T-helper 1 cell treated with Interleukin-12 subunit alpha and Interleukin-12 subunit beta and Interleukin-4 antibody, amounts not matched to agents 30 ng/mL and 1 ng/mL, for 36 hours (primary cell): ENCODE measurements around the gene JPT2. TPM values are rescaled to one million over a fixed set of nuclear protein-coding genes. Genes with fewer than 3 reads are reported as not detected.
"Not testable (repeated sequence)": the region's sequence is repeated elsewhere in the genome, so short reads cannot be mapped to it uniquely, and the experiment has no call there.

ENCODE experiments used
- intact Hi-C: fragments of 100-400 bp; cut with micrococcal nuclease; formaldehyde crosslinking; loops from one replicate; pipeline ENCODE4 v1.15.1; 2024
- total RNA-seq: library from RNA; stranded (reverse); gene quantifications from 2 replicates; pipeline ENCODE4 v1.2.3, GENCODE V29; 2022

The JPT2 gene
- total RNA-seq, 1 donor from 2014 or later, result 66.8 TPM

DNA sequence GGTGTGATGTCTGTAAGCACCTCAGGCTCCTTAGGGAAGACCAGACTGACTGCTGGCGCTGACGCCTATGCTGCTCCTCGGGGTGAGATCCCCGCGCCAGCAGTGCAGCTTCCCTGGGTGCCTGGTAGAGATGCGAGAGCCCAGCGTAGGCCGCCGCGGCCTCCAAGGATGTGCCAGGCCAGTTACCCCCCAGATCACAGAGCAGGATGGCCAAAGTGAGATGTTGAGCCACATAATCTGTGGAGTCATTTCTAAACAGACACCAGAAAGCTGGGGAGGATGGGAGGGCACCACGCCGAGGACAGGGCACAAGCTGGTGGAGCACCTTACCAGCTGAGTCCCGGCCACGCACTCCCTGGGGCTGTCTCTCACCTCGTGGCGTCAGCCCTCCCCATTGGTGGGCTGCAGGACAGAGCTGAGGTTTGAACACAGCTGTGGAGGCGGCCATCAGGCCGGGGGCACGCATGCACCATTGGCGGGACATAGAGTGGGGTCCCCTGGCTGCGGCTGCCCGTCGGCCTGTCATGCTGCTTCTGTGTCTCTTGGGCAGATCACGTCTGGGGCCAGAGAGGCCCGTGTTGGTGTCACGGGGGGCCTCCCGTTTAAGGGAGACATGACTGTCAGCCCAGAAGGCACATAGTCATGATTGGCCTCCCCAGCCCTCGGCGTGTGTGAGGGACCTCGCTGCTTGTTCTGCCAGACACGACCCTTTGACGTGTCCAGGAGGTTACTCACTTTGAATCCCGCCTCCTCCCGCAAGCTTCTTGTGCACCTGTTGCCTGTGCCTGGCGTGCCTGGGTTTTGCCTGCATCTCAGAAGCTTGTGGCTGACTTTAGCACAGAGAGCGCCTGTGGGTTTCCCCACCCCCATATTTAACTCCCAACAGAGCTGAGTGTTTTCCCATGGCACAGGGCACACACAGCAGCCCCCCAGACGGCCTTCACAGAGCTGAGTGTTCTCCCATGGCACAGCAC, 49.9 kb downstream of the JPT2 start:
- intact Hi-C loops, result no loop called here

DNA sequence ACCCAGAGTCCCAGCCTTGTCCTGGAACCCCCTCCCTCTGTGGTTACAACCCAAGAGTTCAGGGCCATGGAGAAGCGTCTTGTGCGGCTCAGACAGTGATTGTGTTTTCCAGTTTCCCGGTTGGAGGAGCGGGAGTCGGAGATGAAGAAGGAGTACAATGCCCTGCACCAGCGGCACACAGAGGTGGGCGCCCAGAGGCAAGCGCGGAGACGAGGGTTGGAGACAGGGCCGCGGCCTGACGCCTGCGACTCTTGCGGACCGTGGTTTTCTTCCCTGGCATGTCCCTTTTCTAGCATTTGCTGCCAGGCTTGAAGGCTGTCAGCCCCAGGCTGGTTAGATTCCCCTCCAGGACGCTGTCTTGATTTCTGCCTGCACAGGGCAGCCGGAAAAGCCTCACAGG, 50.9 kb downstream of the JPT2 start:
- intact Hi-C loops, result no loop called here

DNA sequence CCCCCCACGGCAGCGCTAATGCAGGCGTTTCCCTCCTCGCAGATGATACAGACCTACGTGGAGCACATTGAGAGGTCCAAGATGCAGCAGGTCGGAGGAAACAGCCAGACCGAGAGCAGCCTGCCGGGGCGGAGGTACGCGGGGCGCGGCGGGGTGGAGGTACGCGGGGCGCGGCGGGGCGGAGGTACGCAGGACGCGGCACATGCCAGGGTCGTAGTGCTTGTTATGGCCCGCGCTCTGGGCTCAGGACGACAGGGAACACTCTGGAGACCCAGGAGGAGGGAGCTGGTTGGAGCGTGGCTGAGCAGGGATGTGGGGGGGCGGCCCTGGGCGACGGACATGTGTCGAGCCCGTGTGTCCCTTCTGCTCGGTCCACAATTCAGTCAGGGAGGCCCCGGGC, 51.4 kb downstream of the JPT2 start:
- intact Hi-C loops, result no loop called here

DNA sequence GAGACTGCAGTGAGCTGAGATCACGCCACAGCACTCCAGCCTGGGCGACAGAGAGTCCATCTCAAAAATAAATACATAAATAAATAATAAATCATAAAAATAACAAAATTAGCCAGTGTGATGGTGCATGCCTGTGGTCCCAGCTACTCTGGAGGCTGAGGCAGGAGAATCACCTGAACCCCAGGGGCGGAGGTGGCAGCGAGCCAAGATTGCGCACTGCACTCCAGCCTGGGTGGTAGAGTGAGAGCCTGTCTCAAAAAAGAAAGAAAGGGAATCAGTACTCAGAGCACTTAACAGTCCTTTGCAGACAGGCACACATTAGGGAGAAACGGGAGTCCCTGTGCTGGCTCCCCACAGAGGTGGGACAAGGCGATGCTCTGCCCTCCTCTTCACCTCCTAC, 53.0 kb downstream of the JPT2 start:
- intact Hi-C loops, result no loop called here

DNA sequence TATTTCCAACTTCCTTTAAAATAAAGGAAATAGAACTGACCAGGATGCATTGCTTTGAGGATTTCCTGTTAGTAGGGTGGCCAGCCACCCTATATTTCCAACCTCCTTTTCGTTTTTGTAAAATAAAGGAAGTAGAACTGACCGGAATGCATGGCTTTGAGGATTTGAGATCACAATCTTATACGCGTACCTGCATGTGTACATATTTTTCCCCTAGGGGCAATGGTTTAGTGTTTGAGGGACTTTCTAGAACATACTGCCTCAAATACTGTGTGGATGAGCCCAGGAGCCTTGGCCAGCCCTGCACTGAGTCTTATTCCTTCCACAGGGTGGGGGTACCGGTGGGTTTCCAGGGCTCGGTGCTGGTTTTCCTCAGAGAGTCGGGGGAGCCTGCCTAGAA, 53.5 kb downstream of the JPT2 start:
- intact Hi-C loops, result no loop called here

DNA sequence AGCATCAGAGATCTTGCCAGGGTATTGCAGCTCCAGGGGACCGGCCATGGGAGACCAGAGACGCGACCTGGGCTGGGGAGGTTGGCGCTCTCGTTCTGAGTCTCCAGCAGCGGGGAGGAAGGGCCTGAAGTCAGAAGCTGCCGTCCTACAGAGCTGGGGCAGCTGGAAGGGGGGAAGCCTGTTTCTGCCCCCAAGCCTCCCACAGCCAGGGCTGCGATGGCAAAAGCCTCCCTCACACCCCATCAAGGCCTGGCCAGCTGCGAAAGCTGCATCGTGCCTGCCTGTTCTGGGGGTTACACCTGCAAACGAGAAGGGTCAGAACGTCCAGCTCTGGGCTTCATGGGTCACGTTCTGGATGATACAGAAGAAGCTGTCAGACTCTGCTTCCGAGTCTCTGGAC, 54.0 kb downstream of the JPT2 start:
- intact Hi-C loops, result no loop called here

DNA sequence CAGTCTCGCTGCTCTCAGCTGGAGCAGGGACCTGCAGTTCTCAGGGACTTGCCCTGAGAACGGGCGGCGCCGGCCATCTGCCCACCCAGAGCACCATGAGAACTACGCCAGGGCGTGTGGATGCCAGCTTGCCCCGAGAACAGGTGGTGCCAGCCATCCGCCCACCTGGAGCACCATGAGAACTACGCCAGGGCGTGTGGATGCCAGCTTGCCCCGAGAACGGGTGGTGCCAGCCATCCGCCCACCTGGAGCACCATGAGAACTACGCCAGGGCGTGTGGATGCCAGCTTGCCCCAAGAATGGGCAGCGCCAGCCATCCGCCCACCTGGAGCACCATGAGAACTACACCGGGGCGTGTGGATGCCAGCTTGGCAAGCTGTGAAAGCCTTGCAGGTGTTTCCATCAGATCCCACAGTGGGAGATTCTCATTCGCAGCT, 54.5 kb downstream of the JPT2 start:
- intact Hi-C loops, result not testable (repeated sequence)

DNA sequence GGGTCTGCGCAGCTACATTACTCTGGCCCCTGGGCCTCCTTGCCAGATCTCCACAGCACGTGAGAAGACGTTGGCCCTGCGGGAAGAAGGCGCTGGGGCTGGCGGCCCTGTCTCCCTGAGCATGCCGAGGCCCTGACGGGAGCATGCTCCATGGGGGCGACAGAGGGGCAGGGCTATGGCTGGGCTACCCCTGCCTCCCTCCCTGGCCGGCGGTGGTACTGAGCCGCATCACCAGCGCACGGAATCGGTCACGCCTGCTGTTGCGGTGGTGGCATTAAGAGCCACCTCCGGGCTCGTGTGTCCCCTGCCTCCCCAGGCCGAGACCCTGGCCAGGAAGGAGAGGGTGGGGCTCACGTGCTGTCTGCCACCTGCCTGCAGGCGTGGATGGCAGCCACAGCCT, 56.0 kb downstream of the JPT2 start:
- intact Hi-C loops, result no loop called here

DNA sequence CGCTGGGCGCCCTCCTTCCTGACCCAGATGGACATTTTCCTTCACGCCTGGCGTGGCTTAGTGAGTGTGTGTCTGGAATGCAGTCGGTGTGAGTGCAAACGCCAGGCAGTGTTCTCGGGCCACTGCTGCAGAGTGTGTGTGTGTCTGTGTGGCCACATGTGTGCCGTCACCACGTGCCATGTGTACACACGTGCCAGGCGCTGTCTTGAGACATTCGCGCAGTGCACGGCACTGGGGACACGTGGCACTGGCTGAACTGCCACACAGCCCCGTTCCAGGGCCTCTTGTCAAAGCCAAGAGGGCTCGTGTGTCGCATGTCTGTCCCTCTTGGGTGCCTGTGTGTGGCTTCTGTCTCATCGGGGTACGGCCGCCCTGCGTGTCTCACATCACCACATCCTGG, 56.7 kb downstream of the JPT2 start:
- intact Hi-C loops, result no loop called here

DNA sequence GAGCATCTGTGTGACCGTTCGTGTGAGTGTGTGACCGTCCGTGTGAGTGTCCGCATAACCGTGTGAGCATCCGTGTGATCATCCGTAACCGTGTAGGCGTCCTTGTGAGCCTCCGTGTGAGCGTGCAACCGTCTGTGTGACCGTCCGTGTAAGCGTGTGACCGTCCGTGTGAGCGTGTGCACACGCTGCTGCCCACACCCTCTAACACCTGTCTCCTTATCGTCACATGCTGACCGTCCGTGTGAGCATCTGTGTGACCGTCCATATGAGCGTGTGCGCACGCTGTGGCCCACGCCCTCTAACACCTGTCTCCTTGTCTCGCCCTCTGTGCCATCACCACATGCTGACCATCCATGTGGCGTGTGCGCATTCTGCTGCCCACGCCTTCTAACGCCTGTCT, 62.2 kb downstream of the JPT2 start:
- intact Hi-C loops, result no loop called here

DNA sequence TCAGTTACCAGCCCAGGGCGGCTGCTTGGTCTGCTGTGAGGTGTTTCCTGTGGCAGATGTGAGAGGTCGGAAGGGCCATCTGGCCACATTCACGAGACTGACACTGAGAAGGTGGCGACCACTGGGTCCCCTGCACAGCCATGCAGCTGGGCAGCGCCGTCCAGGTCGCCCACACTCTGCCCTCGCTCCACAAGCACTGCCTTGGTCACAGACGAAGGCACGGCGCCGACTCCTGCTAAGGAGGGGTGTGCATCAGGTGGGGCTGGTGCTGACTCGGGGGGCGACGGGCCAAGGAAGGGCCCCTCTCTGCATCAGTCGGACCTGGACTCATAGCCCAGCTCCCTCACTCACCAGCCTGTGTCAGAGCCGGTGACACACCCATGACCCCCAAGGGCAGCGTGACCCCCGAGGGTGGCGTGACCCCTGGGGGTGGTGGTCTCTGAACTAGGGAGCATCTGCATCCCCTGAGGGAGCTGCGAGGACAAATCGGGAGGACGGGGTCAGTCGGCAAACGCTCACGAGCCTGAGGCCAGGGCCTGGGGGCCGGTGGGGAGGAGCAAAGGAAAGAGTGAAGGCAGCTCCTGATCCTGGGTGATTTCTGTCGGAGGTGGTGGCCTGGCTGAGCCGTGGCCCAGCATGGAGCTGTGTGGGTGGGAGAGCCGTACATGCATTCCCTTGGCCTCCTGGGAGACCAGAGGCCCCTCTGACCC, 62.9 kb downstream of the JPT2 start:
- intact Hi-C loops, result no loop called here

DNA sequence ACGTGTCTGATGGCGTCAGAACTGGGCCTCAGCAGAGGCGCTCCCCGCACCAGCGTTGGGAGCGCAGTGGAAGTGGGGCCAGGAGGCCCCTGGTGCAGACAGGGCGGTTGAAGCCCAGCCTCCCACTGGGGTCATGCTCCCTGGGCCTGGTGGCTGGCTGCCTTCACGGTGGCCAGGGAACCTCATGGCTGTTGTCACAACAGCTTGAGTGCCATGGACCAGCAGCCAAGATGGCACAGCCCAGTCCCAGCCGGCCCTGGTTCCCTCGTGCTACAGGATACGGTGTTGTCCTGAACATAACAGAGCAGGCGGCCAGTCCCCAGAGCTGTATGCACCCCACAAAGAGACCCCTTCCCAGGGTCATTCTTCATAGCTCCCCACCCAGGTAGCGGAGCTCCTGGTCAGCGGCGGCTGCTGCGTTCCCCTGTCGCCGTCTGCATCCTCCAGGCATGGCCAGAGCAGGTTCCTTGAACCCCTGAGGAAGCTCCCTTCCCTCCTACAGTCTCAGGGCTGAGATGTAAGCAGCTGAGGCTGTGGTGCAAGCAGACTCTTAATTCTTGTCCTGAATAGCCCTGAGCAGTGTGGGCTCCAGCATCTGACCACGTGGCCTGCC, 63.6 kb downstream of the JPT2 start:
- intact Hi-C loops, result no loop called here

DNA sequence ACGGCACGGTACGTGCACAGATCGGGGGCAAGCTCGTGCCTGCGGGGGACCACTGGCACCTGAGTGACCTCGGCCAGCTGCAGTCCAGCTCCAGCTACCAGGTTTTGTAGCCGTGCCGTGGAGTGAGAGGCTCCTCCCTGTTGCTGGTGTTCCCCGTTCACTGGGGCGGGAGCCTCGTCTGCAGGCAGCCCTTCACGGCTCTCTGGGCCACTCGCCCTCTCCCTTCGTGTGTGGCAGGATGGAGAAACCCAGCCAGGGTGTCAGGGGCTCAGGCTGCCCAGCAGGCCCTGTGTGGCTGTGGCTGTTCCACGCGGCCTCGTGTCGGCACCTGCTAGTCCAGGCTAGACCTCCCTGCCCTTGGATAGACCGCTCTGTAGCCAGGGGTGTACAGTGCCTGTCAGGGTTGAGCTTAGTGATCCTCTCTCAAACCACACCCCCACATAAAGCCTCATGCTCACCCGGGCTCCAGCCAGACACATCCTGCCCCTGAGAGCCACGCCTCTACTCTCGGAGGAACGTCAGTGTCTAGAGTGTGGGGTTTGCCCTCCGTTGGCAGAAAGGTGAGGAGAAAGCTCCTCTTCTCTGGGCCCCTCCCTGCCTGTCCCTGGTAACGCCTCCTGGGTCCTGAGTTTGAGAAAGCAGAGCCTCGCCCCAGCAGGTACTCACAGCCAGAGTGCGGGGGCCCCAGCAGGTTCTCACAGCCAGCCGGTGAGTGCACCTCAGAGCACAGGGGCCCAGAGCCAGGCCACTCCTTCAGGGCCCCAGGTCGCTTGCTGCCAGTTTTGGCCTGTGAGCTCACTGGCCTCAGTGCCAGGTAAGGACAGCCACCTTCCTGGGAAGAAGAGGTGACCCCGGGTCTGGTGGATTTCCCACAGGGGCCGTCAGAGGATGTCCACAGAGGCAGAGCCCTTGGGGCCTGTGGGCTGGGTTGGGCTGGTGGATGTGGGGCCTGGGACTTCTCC, 65.6 kb downstream of the JPT2 start:
- intact Hi-C loops, result no loop called here

DNA sequence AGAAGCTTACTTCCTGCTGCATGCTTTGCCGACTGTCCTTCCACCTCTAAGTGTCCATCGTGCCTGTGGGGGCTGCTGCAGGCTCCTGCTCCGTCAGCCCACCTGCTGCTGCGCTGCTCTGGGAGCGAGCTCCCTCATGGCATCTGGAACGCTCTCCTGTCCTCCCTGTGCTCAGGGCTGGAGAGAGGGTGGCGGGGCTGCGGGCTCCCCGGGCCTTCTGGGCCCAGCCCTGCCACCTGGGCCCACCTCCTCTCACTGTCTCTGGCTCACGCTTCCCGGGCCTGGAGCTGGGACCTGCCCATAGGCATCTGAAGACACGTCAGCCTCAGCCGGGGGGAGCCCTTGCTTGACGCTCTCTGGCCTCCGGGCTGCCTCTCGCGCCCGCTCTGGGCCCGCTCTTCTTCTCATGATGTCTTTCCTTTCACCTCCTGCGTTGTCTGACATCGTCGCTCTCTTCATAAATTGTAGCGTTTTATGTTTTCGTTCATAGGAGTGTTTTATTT, 66.3 kb downstream of the JPT2 start:
- intact Hi-C loops, result no loop called here

DNA sequence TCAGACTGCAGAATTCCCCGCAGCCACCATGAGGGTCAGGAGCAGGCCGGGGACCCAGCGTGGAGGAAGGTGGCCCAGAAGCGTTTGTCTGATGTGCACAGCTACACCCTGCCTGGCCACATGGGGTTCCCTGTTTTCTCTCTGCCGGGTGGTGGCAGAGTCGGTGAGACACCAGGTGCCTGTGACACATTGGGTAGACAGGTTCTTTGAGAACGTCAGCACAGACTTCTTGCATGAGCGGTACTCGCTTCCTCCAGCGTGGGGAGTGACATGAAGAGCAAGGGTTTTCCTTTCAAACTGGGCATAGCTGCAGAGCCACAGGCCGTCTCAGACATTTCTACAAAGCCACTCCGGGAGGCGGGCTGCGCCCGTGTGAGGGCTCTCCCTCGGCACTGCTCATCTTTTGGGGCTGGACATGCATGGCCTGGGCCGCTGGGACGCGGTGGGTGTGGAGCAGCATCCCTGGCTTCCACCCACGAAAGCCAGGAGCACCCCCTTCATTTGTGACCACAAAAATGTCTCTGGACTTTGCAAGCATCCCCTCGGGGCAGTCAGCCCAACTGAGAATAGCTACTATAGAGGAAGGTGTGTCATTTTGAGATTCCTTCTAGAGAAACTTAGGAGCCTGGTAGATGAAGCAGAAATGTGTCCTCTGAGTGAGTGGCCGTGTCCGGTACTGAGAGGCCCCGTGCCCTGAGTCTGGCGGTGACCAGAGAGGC, 67.3 kb downstream of the JPT2 start:
- intact Hi-C loops, result no loop called here

DNA sequence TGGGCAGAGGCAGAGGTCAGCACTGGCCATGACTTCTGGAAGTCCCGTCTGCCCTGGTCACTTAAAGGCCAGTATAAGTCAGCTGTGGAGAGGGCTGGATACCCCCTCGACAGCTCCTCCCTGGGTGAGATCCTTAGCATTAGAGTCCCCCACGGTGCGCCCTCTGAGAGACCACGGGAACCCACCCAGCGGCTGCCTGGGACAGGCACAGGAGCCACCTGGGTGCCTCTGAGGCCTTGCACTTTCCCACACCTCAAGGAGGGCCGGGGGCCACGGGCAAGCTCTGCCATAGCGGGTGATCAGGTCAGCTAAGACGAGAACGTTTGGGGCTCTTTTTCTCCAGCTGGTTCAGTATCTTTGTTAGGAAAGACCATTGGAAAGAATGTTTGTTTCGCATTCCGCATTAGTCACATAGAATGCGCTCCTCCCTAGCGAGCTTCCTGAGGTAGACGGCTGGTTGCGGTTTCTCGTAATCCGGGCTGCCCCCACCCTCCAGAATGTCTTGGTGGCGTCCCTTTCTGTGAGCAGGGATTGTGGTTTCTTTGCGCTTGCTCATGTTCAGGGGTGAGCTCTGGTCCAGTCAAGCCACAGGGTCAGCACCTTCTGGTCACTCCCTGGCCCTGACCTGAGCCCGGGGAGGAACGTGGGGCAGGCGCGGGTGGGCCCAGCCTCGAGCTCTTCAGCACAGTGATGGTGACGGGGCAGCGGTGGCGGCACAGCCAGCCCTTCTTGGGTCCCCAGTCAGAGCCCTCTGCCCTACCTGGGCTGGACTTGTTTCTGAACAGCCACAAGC, 68.0 kb downstream of the JPT2 start:
- intact Hi-C loops, result no loop called here

DNA sequence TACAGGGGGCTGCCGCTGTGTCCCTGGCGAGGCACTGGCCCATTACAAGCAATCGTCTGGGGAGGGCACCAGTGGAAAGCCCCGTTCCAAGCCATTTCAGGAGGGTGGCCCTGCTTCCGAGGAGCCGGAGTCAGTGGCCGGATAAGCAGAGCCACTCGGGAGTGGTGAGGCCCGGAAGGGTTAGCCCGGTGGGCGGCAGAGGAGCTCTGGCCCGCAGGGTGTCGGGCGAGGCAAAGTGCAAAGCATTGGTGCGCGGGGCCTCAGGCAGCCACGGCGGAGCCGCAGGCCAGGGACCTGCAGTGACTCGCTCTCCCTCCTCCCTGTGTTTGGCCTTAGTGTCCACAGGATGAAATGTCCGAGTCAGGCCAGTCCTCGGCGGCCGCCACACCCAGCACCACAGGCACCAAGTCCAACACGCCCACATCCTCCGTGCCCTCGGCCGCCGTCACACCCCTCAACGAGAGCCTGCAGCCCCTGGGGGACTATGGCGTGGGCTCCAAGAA, 68.7 kb downstream of the JPT2 start:
- intact Hi-C loops, result no loop called here

DNA sequence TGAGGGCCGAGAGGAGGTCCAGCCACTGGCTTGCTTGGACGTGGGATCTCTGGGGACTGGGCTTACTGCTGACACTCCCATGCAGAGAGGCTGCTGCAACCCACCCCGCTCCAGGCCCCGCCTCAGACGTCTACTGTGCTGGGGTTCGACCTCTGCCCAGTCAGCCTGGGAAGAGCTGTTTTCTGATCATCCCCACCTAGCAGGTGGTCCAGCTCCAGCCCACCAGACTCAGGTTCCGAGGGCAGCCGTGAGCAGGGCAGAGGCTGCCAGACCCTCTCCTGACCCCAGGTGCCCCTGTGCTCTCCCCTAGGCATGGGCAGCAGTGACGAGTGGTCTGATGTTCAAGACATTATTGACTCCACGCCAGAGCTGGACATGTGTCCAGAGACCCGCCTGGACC, 69.9 kb downstream of the JPT2 start:
- intact Hi-C loops, result no loop called here
